Fibroblast of mammary gland (primary cell): ENCODE data around the gene NUP214.
"Not testable (repeated sequence)": the region's sequence is repeated elsewhere in the genome, so short reads cannot be mapped to it uniquely, and the experiment has no call there.

Source experiments
- DNase-seq: peaks from one replicate; pipeline ENCODE4 v3.0.0-alpha.2; 2010; ENCODE audit warnings: low read depth
- H3K4me3 ChIP-seq: 2 replicates; pipeline ENCODE4 v1.5.1; 2011; ENCODE audit warnings: low read depth, mild to moderate bottlenecking, low read length, moderate library complexity; ENCODE audit not compliant: control insufficient read depth
- TF ChIP-seq, protein P1 (sequence below): conservative IDR thresholded peaks from 2 replicates; pipeline ENCODE4 v1.5.1; 2011; ENCODE audit warnings: low read depth, low read length, inconsistent platforms; ENCODE audit not compliant: control insufficient read depth, insufficient read depth

Gene NUP214

GRCh38 chr9:131258698-131259431, 133.5 kb downstream of the NUP214 start:
- no peak for DNase-seq
- TF ChIP-seq, protein P1, sequence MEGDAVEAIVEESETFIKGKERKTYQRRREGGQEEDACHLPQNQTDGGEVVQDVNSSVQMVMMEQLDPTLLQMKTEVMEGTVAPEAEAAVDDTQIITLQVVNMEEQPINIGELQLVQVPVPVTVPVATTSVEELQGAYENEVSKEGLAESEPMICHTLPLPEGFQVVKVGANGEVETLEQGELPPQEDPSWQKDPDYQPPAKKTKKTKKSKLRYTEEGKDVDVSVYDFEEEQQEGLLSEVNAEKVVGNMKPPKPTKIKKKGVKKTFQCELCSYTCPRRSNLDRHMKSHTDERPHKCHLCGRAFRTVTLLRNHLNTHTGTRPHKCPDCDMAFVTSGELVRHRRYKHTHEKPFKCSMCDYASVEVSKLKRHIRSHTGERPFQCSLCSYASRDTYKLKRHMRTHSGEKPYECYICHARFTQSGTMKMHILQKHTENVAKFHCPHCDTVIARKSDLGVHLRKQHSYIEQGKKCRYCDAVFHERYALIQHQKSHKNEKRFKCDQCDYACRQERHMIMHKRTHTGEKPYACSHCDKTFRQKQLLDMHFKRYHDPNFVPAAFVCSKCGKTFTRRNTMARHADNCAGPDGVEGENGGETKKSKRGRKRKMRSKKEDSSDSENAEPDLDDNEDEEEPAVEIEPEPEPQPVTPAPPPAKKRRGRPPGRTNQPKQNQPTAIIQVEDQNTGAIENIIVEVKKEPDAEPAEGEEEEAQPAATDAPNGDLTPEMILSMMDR: no peak
- no peak overlapping the region for H3K4me3 ChIP-seq

GRCh38 chr9:131259432-131259898, 134.1 kb downstream of the NUP214 start:
- TF ChIP-seq, protein P1: no peak
- no peak for DNase-seq
- H3K4me3 ChIP-seq: no peak overlapping the region

DNA sequence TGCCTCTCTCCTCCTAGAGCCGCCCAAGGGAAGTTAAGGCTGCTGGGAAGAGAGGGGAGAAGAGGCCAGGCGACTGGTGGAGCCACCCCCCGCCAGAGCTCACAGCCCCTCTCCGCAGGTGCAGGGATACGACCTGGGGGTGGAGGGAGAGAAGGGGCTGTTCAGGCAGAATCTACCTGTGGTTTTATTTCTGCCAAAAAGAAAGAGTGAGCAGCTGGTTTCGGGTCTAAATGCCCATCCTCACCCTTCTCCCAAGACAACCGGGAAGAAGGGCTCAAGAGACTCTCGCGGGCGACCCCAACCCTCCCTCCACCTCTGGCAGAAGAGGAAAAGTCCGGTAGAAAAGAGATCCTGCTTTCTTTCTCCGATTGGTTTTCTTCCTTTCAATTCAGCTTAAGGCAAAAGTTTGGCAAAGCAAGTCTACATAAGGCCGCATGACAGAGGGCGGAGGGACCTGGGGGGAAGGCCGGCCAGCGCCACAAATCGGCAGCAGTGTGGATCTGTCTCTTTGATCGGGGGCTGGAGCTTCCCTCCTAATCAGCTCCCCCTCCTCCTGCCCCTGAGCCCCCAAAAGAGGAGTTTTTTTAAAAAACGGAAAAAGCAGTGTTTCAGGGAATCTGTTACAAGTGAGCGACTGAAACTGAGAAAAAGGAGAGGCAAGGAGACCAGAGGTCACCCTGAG, 134.7 kb downstream of the NUP214 start:
- H3K4me3 ChIP-seq: no peak overlapping the region
- TF ChIP-seq, protein P1: no peak
- no peak for DNase-seq

DNA sequence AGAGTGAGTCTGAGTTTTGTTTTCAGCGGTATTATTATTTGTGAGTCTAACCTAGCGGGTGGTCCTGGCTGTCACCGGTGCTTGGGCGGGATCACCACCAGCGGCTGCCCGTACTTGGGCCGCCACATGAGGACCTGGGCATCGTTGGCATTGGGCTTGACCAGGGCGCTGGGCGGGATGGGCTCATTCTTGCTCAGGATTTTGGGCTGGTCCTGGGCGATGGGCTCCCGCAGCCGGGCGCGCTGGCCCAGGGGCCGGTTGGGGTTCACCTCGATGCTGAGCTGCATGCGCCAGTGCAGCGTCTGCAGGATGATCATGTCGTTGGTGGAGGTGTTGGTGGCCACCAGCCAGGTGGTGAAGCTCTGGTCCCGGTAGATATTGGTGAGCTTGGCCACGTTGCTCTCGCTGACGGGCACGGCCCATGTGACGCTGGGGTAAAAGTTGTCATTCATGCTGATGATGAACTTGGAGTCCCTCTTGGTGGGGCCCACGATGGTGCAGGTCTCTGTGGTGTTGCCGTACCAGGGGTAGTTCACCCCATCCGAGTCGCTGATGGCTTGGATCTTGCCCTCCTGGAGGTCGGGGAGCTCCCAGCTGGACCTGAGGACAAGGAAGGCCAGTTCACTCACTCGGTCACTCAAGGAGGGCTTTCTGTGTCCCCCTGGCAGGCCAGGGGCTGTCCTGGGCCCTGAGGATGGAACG, 135.5 kb downstream of the NUP214 start:
- no peak for DNase-seq
- TF ChIP-seq, protein P1: no peak
- no peak overlapping the region for H3K4me3 ChIP-seq

- no peak overlapping the region for H3K4me3 ChIP-seq
- DNase-seq: no peak
- TF ChIP-seq, protein P1: no peak
Measured at GRCh38 chr9:131262327-131263032, 137.1 kb downstream of the NUP214 start.

GRCh38 chr9:131263033-131263343, 137.6 kb downstream of the NUP214 start:
- H3K4me3 ChIP-seq, DNase-seq: not testable (repeated sequence)

GRCh38 chr9:131263701-131264100, 138.3 kb downstream of the NUP214 start:
- H3K4me3 ChIP-seq: no peak overlapping the region
- TF ChIP-seq, protein P1: no peak
- DNase-seq: no peak
